ENCODE data around the gene SEMA5B. TPM values are rescaled to one million over a fixed set of nuclear protein-coding genes. Genes with fewer than 3 reads are reported as not detected.

The SEMA5B gene
- total and polyA plus RNA-seq, 3 donors from 2014 or later = 0.68 to 2.0 (median 1.3) TPM

GRCh38 chr3:122960652-122961051 lies 66.9 kb downstream of the SEMA5B start:
- Histone ChIP-seq H3K27me3 (no peaks in the 10 kb centered on the region), H3K4me1 (peaks cover 13% of the 10 kb centered on the region), H3K27ac (no peak overlapping the region), H3K36me3 (ENCODE audit: low read depth, missing control alignments) (no peaks in the 10 kb centered on the region), H3K4me3 (no peak overlapping the region), H3K9me3 (no peaks in the 10 kb centered on the region)
- DNase-seq = no peak
- WGBS, 2 donors = 92 to 94% methylated on average over 4 of the region's 4 CpGs
- intact Hi-C loops (cut with DNase I; ENCODE audit: low total_unique reads) = no loop called here
- TF ChIP-seq CTCF (IDR thresholded peaks at IDR 0.05) = no peak
- no peak for TF ChIP-seq POLR2A (IDR thresholded peaks at IDR 0.05)

- Histone ChIP-seq H3K27ac (no peak overlapping the region), H3K4me3 (no peak overlapping the region), H3K36me3 (ENCODE audit: low read depth, missing control alignments) (no peaks in the 10 kb centered on the region), H3K4me1 (peaks cover 13% of the 10 kb centered on the region), H3K9me3 (no peaks in the 10 kb centered on the region), H3K27me3 (no peaks in the 10 kb centered on the region)
- intact Hi-C loops (cut with DNase I; ENCODE audit: low total_unique reads) = no loop called here
- no peak for DNase-seq
- 81 to 88% methylated on average over 5 of the region's 5 CpGs for WGBS, 2 donors
- TF ChIP-seq CTCF (IDR thresholded peaks at IDR 0.05) = no peak
These were observed 68.2 kb downstream of the SEMA5B start for GRCh38 chr3:122959339-122959738.

GRCh38 chr3:122957707-122958689 lies 69.6 kb downstream of the SEMA5B start:
- H3K4me1 ChIP-seq = peaks cover 13% of the 10 kb centered on the region
- H3K9me3 ChIP-seq = no peaks in the 10 kb centered on the region
- H3K27me3 ChIP-seq = no peaks in the 10 kb centered on the region
- 29 to 37% methylated on average over 7 of the region's 7 CpGs for WGBS, 2 donors
- no peaks in the 10 kb centered on the region for H3K36me3 ChIP-seq (ENCODE audit: low read depth, missing control alignments)
- H3K4me3 ChIP-seq = no peak overlapping the region
- TF ChIP-seq CTCF (IDR thresholded peaks at IDR 0.05) = no peak
- TF ChIP-seq POLR2A (IDR thresholded peaks at IDR 0.05) = no peak
- intact Hi-C loops (cut with DNase I; ENCODE audit: low total_unique reads) = no loop called here
- H3K27ac ChIP-seq = no peak overlapping the region
- peak; percentile 46 for DNase-seq

GRCh38 chr3:122956693-122957455 lies 70.7 kb downstream of the SEMA5B start:
- TF ChIP-seq CTCF (IDR thresholded peaks at IDR 0.05) = no peak
- no peak for TF ChIP-seq POLR2A (IDR thresholded peaks at IDR 0.05)
- H3K27me3 ChIP-seq = no peaks in the 10 kb centered on the region
- H3K36me3 ChIP-seq (ENCODE audit: low read depth, missing control alignments) = no peaks in the 10 kb centered on the region
- H3K4me1 ChIP-seq = peaks cover 13% of the 10 kb centered on the region
- no peak for DNase-seq
- no peak overlapping the region for H3K4me3 ChIP-seq
- no peaks in the 10 kb centered on the region for H3K9me3 ChIP-seq
- WGBS, 2 donors = 81 to 84% methylated on average over 15 of the region's 15 CpGs
- intact Hi-C loops (cut with DNase I; ENCODE audit: low total_unique reads) = no loop called here
- no peak overlapping the region for H3K27ac ChIP-seq
